GM19328 (cell line): ENCODE data around the gene GJD3.

Experiments
- ATAC-seq: cut with Tn5 transposase; IDR thresholded peaks from one replicate; pipeline ENCODE4 v1.9.1; 2021; ENCODE audit warnings: mild to moderate bottlenecking, moderate library complexity; ENCODE audit not compliant: unreplicated experiment

Gene GJD3

DNA sequence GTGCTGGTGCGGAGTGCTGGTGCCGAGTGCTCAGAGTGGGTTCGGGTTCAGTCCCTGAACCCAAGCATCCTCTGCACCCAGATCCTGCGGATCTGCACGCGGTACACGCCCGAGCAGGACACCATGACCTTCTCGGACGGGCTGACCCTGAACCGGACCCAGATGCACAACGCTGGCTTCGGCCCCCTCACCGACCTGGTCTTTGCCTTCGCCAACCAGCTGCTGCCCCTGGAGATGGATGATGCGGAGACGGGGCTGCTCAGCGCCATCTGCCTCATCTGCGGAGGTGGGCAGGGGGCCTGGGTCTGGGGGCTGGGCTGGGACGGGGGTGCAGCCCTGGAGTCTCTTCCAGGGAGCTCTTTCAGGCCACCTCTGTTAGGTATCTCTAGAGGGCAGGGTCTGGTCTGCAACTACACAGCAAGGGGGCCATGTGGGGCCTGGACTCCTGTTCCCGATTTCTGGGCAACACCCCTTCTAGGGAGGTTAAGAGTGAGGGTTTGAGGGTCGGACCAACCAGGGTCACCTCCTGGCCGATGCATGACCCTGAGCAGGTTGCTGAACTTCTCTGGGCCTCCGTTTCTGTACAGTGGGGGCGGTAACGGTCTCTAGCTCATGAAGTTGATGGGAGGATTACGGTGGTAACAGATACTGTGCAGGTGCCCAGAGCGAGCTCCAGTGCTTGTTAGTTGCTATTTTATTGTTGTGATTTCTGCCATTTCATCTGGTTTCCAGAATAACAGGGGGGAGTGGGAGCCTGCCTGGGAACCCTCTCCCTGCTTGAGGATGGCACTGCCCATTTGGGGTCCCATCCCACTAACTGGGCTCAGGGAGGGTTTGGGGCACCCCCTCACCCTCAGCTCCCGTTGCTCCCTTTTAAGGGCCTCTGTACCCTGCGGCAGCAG, 10.1 kb downstream of the GJD3 start:
- ATAC-seq, result no peak

GRCh38 chr17:40352779-40353394, 11.7 kb downstream of the GJD3 start:
- ATAC-seq, result no peak

- ATAC-seq, result no peak
Observed at GRCh38 chr17:40352237-40352778, 12.2 kb downstream of the GJD3 start.

- ATAC-seq, result no peak
Observed at GRCh38 chr17:40351359-40352236, 12.9 kb downstream of the GJD3 start.

GRCh38 chr17:40350689-40351358, 13.7 kb downstream of the GJD3 start:
- ATAC-seq, result no peak

DNA sequence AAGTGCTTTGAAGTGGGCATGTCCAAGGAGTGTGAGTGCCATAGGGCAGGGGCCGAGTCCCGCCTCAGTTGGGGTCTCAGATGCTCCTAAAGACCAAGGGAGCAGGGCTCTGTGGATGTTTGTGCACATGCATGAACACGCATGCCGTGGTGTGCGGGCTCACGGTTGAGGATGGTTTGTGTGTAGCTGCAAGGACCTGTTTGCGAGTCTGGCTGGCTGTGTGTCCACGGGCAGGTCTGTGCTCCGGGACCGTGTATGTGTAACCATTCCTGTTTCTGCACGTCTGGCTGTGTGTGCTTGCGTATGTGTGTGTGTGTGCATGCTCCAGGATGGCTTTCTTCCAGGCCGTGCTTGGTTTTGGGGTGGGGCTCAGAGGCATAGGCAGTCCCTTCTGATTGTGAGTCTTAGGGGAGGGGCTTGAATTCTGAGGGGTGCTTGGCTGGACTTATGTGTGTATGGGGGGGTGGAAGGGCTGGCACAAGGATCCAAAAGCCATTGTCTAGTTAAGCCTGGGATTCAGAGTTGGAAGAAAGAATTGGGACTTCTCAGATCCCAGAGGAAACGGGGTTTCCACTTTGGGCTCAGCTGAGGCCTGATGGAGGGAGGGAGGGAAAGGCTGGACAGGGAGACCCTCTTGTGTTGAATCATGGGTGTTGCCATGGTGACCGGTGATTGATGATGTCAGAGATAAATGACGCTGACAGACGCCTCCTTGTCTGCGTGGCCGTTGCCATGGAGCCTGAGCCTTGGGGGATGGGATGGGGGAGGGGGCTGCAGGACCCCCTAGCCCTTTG, 14.4 kb downstream of the GJD3 start:
- ATAC-seq, result no peak

GRCh38 chr17:40349477-40349894, 15.1 kb downstream of the GJD3 start:
- ATAC-seq, result no peak

DNA sequence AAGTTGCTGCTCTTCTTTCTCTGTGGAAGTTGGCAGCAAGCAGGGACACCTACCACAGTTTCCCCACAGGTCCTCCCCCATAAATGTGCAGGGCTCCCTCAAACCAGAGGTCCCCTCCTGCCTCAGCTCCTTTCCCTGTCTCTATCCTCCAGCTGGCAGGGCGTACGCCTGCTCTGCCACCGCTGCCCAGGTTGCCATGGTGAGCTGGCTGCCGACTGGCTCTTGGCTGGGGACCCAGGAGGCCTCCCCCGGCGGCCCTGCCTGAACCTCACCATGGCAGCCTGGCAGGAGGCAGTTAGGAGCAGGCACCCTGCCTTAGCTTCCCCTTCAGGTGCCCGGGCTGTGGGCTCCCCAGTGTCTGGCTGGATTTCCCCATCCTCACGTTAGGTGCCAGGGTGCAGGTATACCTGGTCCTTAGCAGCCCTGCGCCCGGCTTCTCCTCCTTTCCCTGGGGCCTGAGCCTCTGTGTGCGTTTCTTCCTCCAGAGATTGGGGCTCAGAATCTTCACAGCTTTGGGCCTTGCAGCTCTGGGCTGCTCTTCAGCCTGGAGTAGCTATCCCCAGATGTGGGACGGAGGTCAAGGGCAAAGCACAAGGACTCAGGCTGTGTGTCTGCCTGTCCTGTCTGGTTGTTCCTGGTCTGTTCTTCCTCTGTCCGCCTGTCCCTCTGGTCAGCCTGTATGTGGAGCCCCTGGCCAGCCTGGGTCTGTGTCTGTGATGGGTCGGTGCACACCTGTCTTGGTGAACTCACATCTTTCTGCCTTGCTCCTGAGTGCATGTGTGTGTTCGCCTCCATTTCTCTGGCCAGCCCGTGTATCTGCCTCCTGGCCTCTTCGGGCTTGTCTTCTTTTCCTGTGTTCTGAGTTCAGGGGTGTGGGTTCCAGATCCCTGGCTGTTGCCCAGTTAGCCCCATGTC, 15.7 kb downstream of the GJD3 start:
- ATAC-seq, result no peak

- ATAC-seq, result no peak
Observed at GRCh38 chr17:40348136-40348504, 16.4 kb downstream of the GJD3 start.

GRCh38 chr17:40347319-40348135, 17.0 kb downstream of the GJD3 start:
- ATAC-seq, result no peak

- no peak for ATAC-seq
Observed at GRCh38 chr17:40346765-40347158, 17.8 kb downstream of the GJD3 start.

GRCh38 chr17:40345994-40346764, 18.4 kb downstream of the GJD3 start:
- ATAC-seq, result no peak

- no peak for ATAC-seq
Observed at GRCh38 chr17:40345161-40345993, 19.2 kb downstream of the GJD3 start.

DNA sequence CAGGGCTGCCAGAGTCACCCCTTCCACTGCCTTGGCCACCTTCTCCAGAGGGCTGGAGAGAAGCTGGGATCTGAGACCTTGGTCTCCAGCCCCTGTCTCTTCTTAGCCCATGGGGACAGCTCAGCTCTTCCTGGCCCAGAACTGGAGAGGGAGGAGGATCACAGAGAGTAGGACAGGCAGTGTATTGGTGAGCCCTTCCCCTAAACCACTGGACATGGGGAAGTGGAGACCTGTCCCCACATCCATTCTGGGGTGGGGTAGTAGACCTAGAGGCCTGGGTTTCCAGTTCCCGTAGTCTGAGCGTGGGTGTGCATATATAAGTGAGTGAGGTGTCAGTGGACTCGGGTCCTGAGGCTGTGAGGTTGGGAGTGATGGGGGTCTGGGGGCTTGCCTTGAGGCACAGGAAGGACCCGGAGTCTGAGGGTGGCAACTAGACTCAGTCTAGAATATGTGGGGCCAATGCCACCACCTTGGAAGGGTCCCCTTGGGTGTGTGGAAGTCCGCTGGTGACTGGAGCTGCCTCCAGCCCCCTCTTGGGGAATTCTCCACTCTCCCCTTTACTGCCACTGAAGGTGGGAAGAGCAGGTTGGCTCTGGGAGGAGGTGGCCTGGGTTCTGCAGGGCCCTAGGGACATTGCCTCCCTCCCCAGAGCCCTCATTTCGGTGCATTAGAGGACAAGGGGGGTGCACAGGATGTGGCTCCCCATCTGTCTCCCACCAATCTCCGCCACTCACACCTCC, 19.9 kb downstream of the GJD3 start:
- no peak for ATAC-seq
